Prostate gland (tissue), 2 donors: Measurements from ENCODE around the gene FCHO2. TPM values are rescaled to one million over a fixed set of nuclear protein-coding genes. Genes with fewer than 3 reads are reported as not detected.

Source experiments
- DNase-seq: peaks from one replicate; pipeline ENCODE4 v3.0.0-alpha.2; 2019; ENCODE audit warnings: low spot score
- H3K27ac ChIP-seq, 2 donors: fragments of 200-600 bp; sonication (generic); 2 replicates each; pipeline ENCODE4 v1.5.1; 2017 to 2019
- H3K27me3 ChIP-seq: fragments of 200-600 bp; sonication (generic); replicated peaks from 2 replicates; pipeline ENCODE4 v1.5.1; 2019; ENCODE audit not compliant: insufficient read depth
- H3K36me3 ChIP-seq, 2 donors: fragments of 200-600 bp; sonication (generic); 1 replicate in 1 of 2; 2 replicates in 1 of 2; pipeline versions ENCODE4 v1.5.1 to v1.8.1; 2017 to 2019
- H3K4me1 ChIP-seq: fragments of 200-600 bp; sonication (generic); replicated peaks from 2 replicates; pipeline ENCODE4 v1.5.1; 2019
- H3K4me3 ChIP-seq, 2 donors: fragments of 200-600 bp; sonication (generic); 2 replicates each; pipeline ENCODE4 v1.5.1; 2017 to 2019
- H3K9me3 ChIP-seq: fragments of 200-600 bp; sonication (generic); 2 replicates; pipeline ENCODE4 v1.5.1; 2017
- POLR2A ChIP-seq: fragments of 450-650 bp; IDR thresholded peaks from one replicate; pipeline ENCODE4 v1.6.1; 2016; ENCODE audit warnings: antibody characterized with exemption, mild to moderate bottlenecking
- POLR2AphosphoS5 ChIP-seq: sonication (generic); formaldehyde crosslinking; IDR thresholded peaks from one replicate; pipeline ENCODE4 v1.6.1; 2017; ENCODE audit warnings: antibody characterized with exemption
- WGBS: methylation state at CpG from one replicate; pipeline ENCODE4 v1.1.5; 2018; 5-methylcytosine and 5-hydroxymethylcytosine counted together
- intact Hi-C: fragments of 100-400 bp; cut with DNase I; formaldehyde crosslinking; loops from one replicate; pipeline ENCODE4 v1.14.2; 2022
- total RNA-seq, 2 donors: library from RNA; depleted of rRNA; stranded (reverse); fragments of >200 nt; gene quantifications; one replicate each; pipeline ENCODE4 v1.1.0, GENCODE V29; 2016
- TF ChIP-seq, protein P1 (sequence below), 4 experiments: fragments of 200-600 bp in 2 of 4; fragments of 450-650 bp in 2 of 4; sonication (generic) in 2 of 4; IDR thresholded peaks; 1 replicate in 3 of 4; 2 replicates in 1 of 4; pipeline ENCODE4 v1.5.1; 2016 to 2019; ENCODE audit warnings: antibody characterized with exemption in 4 of 4, mild to moderate bottlenecking in 2 of 4, moderate library complexity in 2 of 4

Gene FCHO2
- total RNA-seq, 2 donors from 2014 or later, result 18.8 to 24.6 TPM

DNA sequence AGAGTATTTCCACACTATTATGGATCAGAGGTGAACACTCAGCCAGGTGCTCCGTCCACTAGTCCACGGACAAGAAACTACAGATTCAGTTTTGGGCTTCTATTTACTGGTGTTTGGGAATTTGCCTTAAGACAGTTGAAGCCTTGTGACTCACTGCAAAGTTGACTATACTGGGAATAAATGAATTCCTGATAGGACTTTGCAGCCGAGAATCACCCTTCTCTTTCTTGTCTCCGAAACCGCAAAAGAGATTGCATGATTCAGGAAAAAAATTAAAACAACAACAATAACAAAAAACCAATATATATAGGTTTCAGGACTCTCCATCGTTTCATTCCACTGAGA lies 165.2 kb downstream of the FCHO2 start:
- intact Hi-C loops, result no loop called here
- 39% methylated on average over 6 of the region's 6 CpGs for WGBS
- no peak overlapping the region for H3K27ac ChIP-seq
- H3K9me3 ChIP-seq, result no peaks in the 10 kb centered on the region
- DNase-seq, result no peak
- H3K4me1 ChIP-seq, result no peaks in the 10 kb centered on the region
- H3K36me3 ChIP-seq, result no peaks in the 10 kb centered on the region
- peak overlapping the region in 1 of 2 donors; percentile 33 for H3K4me3 ChIP-seq
- no peaks in the 10 kb centered on the region for H3K27me3 ChIP-seq
- no peak for TF ChIP-seq POLR2A
- TF ChIP-seq POLR2AphosphoS5, result no peak
- TF ChIP-seq, protein P1, sequence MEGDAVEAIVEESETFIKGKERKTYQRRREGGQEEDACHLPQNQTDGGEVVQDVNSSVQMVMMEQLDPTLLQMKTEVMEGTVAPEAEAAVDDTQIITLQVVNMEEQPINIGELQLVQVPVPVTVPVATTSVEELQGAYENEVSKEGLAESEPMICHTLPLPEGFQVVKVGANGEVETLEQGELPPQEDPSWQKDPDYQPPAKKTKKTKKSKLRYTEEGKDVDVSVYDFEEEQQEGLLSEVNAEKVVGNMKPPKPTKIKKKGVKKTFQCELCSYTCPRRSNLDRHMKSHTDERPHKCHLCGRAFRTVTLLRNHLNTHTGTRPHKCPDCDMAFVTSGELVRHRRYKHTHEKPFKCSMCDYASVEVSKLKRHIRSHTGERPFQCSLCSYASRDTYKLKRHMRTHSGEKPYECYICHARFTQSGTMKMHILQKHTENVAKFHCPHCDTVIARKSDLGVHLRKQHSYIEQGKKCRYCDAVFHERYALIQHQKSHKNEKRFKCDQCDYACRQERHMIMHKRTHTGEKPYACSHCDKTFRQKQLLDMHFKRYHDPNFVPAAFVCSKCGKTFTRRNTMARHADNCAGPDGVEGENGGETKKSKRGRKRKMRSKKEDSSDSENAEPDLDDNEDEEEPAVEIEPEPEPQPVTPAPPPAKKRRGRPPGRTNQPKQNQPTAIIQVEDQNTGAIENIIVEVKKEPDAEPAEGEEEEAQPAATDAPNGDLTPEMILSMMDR (IDR thresholded peaks at IDR 0.05), result no peak

DNA sequence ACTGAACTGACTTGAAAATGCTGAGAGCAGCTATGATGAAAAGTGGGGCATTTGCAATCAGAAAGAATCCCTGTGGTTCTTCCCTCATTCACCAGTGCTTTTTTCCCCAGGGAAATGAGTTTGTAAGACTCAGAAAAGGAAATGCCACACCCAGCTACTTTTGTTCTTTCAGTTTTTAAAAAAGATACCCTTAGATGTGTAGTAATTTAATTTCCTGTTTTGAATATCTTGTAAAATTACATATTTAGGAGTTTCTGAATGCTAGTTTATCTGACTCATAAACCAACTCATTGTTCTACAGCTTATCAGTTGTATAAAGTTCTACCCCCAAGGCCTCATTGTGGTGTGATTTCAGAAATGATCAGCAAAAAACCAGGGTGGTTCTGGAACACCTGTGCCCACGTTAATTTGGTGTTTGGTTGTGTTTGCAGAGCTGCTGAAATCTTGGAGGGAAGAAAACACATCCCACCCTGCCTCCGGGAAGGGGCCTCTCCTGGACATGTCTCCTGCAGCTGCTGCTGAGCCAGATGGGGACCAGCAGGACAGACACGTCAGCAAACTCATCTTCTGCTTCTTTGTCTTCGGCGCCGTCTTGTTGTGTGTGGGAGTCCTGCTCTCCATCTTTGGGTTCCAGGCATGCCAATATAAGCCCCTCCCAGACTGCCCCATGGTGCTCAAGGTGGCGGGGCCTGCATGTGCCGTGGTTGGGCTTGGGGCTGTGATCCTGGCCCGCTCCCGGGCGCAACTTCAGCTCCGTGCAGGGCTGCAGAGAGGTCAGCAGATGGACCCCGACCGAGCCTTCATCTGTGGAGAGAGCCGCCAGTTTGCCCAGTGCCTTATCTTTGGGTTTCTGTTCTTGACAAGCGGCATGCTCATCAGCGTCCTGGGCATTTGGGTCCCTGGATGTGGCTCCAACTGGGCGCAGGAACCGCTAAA lies 167.3 kb downstream of the FCHO2 start:
- H3K9me3 ChIP-seq, result no peaks in the 10 kb centered on the region
- no peaks in the 10 kb centered on the region for H3K4me1 ChIP-seq
- intact Hi-C loops, result no loop called here
- H3K27ac ChIP-seq, result no peak overlapping the region
- H3K36me3 ChIP-seq, result no peaks in the 10 kb centered on the region
- no peak overlapping the region for H3K4me3 ChIP-seq
- H3K27me3 ChIP-seq, result no peaks in the 10 kb centered on the region
- 80% methylated on average over 18 of the region's 19 CpGs for WGBS
- DNase-seq, result no peak
- no peak for TF ChIP-seq POLR2A
- no peak for TF ChIP-seq POLR2AphosphoS5
- TF ChIP-seq, protein P1 (IDR thresholded peaks at IDR 0.05), result no peak

DNA sequence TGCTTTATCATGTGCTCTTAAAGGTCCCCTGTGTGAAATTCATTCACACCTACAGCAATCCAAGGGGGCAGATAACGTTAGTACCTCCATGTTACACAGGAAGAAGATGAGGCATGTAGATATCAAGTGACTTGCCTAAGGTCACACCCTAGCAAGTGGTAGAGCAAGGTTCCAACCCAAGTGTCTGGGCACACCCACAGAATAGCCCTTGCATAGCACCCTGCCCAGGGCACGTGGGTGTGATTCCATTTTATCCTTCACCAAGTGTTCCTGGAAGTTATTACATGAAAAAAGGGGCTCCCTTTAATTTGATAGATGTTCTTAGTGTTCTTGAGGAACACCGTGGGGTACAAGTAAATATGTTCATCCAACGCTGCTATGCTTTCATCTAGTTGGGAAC lies 169.4 kb downstream of the FCHO2 start:
- H3K36me3 ChIP-seq, result no peaks in the 10 kb centered on the region
- H3K27ac ChIP-seq, result no peak overlapping the region
- H3K4me1 ChIP-seq, result no peaks in the 10 kb centered on the region
- H3K9me3 ChIP-seq, result no peaks in the 10 kb centered on the region
- WGBS, result 80% methylated on average over 4 of the region's 4 CpGs
- intact Hi-C loops, result no loop called here
- DNase-seq, result no peak
- H3K4me3 ChIP-seq, result no peak overlapping the region
- no peaks in the 10 kb centered on the region for H3K27me3 ChIP-seq
- TF ChIP-seq POLR2AphosphoS5 (no peak), POLR2A (no peak)
- TF ChIP-seq, protein P1 (IDR thresholded peaks at IDR 0.05), result no peak

DNA sequence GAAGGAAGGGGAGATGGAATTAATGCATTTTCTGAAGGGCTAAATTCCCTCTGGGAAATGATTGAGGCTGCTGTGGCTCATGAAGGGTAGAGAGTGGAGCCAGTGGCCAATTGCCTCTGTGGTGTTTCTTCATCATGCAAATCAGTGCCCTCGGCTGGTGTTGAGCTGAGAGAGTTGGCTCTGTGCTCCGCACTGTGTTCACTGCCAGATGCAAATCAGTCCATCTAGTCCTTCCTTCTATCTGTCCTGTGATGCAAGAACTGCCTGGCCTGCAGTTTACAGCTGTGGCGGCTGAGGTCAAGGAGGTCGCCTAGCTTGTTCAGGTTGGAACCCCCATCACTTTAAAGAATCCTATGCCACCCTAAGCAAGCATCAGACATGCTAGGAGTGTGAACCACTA lies 170.5 kb downstream of the FCHO2 start:
- TF ChIP-seq POLR2A (no peak), POLR2AphosphoS5 (no peak)
- TF ChIP-seq, protein P1 (IDR thresholded peaks at IDR 0.05), result no peak
- H3K27ac ChIP-seq, result no peak overlapping the region
- intact Hi-C loops, result no loop called here
- H3K36me3 ChIP-seq, result no peaks in the 10 kb centered on the region
- no peak for DNase-seq
- H3K27me3 ChIP-seq, result no peaks in the 10 kb centered on the region
- WGBS, result 74% methylated on average over 4 of the region's 4 CpGs
- H3K4me3 ChIP-seq, result no peak overlapping the region
- H3K4me1 ChIP-seq, result no peaks in the 10 kb centered on the region
- H3K9me3 ChIP-seq, result no peaks in the 10 kb centered on the region

DNA sequence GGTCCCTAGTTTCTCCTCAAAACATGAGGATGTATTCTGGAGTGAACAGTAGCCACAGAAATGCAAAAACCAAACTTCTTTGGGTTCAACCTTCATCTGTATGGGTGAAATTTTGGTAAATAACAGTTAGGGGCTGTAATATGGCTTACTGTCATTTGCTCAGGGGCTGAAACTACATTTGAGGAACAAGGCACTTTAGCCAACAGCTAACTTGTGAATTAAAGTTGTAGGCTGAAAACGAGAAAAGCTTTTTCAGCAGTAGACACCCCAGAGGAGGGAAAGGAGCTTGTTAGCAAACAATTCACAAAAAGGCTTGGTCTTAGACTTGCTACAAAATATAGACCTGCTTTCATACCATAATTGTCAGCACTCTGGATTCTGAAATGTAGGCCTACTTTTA lies 171.1 kb downstream of the FCHO2 start:
- H3K36me3 ChIP-seq, result no peaks in the 10 kb centered on the region
- no peak for TF ChIP-seq POLR2AphosphoS5
- TF ChIP-seq, protein P1 (IDR thresholded peaks at IDR 0.05), result no peak
- no peak for TF ChIP-seq POLR2A
- no peaks in the 10 kb centered on the region for H3K27me3 ChIP-seq
- H3K27ac ChIP-seq, result no peak overlapping the region
- H3K9me3 ChIP-seq, result no peaks in the 10 kb centered on the region
- WGBS, result 85% methylated on average over 1 of the region's 1 CpG
- H3K4me3 ChIP-seq, result no peak overlapping the region
- intact Hi-C loops, result no loop called here
- no peak for DNase-seq
- no peaks in the 10 kb centered on the region for H3K4me1 ChIP-seq
